GM18519 (cell line): ENCODE measurements around the gene SGK1.
"Not testable (repeated sequence)": the region's sequence is repeated elsewhere in the genome, so short reads cannot be mapped to it uniquely, and the experiment has no call there.

Experiments used
- ATAC-seq: cut with Tn5 transposase; IDR thresholded peaks from one replicate; pipeline ENCODE4 v1.9.1; 2021; ENCODE audit warnings: mild to moderate bottlenecking, moderate library complexity; ENCODE audit not compliant: unreplicated experiment, low FRiP score

The SGK1 gene

GRCh38 chr6:134256862-134257261 lies 61.0 kb downstream of the SGK1 start:
- no peak for ATAC-seq

GRCh38 chr6:134255280-134255679 lies 62.6 kb downstream of the SGK1 start:
- not testable (repeated sequence) for ATAC-seq

GRCh38 chr6:134254118-134254517 lies 63.8 kb downstream of the SGK1 start:
- no peak for ATAC-seq

DNA sequence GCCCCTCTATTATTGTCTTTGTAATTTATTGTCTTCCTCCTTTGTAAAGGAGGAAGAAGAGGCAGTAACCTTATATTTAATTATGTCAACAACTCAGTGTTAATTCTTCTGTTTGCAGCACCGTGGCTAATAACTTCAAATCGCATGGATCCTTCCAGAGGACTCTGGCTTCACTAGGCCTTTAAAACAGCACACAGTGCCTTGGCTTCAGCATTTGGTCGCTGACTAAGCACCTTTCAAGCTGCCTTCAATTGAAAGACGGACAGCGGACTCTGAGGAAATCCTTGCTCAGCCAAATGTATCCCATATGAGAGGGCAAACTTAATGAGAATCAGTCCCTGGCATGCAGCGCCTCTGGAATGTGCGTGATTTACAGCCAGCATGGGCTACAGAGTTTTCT lies 64.2 kb downstream of the SGK1 start:
- ATAC-seq: no peak

DNA sequence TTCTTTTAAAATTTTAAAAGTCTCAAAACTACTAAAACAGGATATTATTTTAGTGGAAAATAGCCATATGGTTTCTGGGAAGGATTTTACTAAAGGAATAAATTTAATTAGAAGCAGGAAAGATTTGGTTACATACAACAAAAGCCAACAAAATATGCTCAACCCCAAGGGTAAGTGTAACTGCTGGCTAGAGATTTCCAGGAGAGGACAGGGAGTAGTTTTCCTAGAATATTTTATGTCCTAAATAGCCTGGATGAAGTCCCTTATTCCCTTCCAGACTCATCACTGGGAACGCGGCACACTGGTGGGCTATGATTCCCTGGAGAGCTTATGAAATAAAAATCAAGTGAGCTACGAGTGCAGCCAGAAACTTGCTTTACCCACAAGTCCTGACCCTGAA lies 66.6 kb downstream of the SGK1 start:
- no peak for ATAC-seq

GRCh38 chr6:134250776-134251175 lies 67.1 kb downstream of the SGK1 start:
- ATAC-seq: no peak

GRCh38 chr6:134249759-134250602 lies 67.9 kb downstream of the SGK1 start:
- ATAC-seq: no peak

DNA sequence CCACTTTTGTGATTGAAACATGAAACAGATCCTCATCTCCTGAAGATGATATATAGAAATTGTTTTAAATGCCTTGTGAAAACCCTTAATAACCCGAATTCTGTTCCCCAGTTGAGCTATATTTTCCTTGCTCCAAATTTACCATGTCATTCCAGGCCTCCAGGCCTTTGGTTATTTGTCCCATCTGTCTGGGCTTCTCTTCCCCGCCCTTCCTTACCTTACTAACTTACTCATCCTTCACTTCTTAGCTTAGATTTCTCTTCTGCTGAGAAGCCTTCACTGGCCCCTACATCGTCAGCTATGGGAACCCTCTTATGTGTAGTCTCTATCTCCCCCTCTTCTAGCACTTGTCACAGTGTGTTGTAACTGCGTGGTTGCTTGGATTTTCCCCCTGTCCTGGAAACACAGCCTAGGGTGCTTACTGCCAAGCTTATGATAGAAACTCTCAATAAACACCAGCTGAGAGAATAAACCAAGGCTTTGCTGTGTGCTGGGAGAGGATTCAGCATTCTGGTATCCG lies 68.6 kb downstream of the SGK1 start:
- no peak for ATAC-seq

GRCh38 chr6:134247844-134248580 lies 69.9 kb downstream of the SGK1 start:
- no peak for ATAC-seq

DNA sequence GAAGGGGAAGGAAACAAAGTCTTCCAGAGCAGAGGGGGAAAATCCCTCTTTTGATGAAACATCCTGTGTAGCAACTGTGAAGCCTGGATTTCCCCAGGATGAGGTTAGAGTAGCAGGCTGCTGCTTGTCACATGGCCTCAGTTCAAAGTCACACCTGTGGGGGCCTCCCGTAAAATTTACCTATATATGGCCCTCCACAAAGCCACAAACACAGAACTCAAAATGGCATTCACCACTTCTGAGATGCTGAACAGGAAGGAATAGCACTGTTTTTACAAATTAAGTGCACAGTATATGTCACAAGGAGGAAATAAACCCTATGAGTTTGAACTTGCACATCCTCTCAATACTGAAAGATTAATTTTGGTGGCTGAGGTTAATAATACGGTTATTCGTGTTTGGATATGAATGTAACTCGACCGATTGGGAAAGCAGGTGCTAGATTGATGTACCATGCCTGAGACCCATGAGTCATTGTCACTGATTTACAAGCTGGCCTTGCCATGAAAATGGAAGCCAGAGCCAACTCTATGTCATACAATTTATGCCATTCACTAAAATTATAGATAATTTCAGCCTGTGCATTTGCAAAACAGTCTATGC lies 70.6 kb downstream of the SGK1 start:
- peak; percentile 92 for ATAC-seq

DNA sequence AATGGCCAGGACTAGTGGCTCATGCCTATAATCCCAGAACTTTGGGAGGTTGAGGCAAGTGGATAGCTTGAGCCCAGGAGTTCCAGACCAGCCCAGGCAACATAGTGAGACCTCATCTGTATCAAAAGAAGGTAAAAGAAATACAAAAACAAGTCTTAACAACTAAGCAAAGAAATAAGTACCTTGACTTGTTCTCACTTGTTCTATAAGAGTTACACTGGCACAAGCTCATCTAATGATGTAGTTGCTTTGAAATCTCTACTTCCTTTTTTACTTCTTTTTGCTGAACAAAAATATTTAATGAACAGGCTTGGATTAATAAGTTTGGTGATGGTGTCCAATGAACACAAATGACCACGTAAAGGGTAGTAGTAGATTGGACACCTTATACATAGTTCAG lies 72.2 kb downstream of the SGK1 start:
- ATAC-seq: no peak

DNA sequence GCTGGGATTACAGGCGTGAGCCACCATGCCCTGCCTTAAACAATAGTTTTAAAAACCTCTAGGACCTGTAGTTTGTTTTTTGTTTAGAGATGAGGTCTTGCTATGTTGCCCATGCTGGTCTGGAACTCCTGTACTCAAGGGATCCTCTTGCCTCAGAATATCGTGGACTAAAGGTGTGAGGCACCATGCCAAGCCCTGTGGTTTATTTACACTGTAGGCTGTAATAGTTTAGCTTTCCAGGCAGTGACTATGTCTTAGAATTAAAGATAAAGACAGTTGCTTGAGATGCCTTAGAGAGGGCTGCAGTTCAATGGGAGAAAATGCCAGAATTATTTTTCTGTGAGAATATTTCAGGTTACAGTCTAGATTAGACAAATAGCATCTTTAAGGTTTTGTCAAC lies 72.9 kb downstream of the SGK1 start:
- no peak for ATAC-seq

GRCh38 chr6:134240665-134241431 lies 77.1 kb downstream of the SGK1 start:
- ATAC-seq: no peak

DNA sequence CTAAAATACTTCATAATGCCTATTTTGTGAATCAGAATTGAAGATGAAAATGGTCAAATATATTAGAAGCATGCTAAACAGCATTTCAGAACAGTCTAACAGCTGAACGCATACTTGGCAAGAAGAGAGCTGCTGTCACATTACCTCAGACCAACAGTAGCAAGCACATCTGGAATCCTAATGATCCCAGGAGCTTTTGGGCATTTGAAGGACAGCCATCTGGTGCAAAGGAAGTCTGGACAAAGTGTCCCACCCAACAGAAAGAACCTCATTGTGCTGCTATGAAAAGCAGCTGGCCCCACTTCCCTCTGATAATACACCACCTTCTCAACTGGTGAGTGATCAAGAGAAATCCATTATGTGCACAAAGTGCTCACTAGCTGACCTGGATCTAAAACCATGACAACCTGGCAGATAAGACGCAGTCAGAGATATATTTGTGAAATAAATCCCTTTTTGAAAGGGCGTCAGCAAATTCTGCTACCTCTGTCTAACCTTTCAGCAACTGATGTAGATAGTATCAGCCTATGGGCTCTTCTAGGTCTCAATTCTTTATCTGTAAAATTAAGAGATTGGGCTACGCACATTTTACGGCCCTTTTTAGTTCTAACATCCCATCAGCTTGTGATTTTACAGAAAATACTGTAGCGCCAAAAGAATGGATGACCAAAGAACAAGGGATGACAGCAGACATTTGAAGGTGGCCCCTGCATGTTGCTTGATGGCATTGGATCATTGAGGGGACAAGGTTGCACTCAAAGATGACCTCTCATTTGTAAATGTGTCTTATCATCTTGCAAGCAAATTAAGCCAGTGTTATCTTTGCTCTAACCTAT lies 78.7 kb downstream of the SGK1 start:
- ATAC-seq: no peak

DNA sequence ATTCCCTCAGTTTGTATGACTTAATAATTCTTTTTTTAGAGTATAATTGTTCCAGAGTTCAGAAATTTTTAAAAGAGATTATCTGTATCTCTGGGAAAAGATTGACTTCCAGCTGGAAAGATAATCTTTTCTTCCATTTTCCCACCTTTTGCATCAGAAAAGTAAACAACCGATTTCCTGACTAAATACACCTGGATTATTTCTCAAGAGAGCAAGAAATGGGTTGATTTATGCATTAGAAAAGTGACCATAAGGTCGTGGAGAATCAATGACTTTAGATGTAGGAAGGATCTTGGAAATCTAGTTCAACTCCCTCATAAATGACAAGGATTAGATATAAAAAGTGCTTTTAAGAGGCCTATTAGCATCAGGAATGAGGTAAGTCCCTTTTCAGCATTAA lies 79.9 kb downstream of the SGK1 start:
- ATAC-seq: no peak

DNA sequence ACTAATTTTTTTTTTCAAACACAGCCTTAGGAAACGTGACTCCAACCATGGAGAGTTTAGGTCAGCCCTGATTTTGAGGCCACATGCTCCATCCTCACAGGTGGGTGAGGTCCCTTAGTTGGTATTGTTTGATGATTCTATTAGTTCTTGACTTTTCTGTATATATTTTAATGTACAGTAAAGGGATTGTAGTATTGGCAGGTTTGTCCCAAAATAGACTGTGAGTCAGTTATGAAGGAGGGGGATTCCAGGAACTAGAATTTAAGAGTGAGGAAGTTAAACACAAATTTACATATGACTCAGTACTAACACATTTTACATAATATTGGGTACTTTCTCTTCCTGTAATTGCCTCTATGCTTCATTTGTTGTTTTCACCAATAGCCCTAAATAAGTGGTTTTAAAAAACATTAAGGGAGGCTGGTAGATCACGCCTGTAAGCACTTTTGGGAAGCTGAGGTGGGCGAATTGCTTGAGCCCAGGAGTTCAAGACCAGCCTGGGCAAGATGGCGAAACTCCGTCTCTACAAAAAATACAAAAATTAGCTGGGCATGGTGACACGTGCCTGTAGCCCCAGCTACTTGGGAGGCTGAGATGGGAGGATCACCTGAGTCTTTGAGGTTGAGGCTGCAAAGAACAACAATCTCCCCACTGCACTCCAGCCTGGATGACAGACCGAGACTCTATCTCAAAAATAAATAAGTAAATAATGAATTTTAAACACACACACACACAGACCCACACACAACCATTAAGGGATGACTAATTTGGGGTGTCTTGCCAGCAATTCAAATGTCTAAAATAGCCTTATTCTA lies 81.8 kb downstream of the SGK1 start:
- ATAC-seq: peak; percentile 92

GRCh38 chr6:134235334-134235733 lies 82.6 kb downstream of the SGK1 start:
- not testable (repeated sequence) for ATAC-seq

DNA sequence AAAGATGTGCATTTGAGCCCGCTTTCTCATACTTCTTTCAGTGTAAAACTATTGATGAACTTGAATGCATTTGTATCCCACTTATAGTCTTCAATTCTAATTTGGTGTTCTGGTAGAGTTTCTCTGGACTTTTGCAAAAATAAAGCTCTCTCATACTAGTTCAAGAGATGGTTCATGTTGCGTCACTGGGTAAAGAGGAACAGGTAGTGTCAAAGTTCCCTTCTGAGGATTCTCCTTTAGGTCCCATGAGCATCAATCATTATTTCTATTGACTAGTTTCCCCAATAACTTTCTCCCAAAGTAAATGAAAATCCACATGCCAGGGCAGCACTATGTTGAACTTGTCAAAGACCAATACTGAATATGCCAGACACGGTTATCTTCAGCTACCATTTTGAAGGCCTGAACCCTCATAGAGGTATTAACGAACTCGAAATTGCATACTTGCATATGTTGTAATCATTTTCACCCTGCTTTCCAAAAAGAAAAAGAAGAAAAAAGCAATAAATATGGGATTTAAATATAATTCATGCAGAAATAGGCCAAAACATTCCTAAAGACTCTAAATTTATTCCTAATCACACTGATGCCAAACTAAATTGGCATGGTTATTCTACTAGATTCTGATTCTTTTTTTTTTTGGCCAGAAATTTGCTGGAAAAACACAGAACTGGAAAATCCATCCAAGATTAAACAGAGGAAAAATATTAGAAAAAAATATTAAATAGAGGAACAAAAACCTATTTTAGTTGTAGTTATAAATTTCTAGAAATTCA lies 84.5 kb downstream of the SGK1 start:
- ATAC-seq: no peak
